Caki2 (cell line): ENCODE results near the gene ALDH16A1. TPM values are rescaled to one million over a fixed set of nuclear protein-coding genes. Genes with fewer than 3 reads are reported as not detected.
"Not testable (repeated sequence)": the region's sequence is repeated elsewhere in the genome, so short reads cannot be mapped to it uniquely, and the experiment has no call there.

Source experiments
- DNase-seq: peaks from one replicate; pipeline ENCODE4 v3.0.0-alpha.2; 2015; ENCODE audit warnings: low read depth
- in situ Hi-C: cut with HindIII; loops from 2 replicates; pipeline ENCODE4 v1.10.0; 2016; ENCODE audit warnings: low sequenced_read_pairs, low pct_unique_long_range_greater_than_20kb, mixed read lengths
- total RNA-seq: library from RNA; depleted of rRNA; stranded (reverse); fragments of >200 nt; shearing (Covaris generic); gene quantifications from 2 replicates; pipeline ENCODE4 v1.2.3, GENCODE V29; 2014; ENCODE audit warnings: low replicate concordance

The ALDH16A1 gene
- total RNA-seq, 1 experiment from 2014 or later: 88.7 TPM

- in situ Hi-C loops: no loop called here
- DNase-seq: no peak
Observed at GRCh38 chr19:49453757-49454240, 774 bp downstream of the ALDH16A1 start.

DNA sequence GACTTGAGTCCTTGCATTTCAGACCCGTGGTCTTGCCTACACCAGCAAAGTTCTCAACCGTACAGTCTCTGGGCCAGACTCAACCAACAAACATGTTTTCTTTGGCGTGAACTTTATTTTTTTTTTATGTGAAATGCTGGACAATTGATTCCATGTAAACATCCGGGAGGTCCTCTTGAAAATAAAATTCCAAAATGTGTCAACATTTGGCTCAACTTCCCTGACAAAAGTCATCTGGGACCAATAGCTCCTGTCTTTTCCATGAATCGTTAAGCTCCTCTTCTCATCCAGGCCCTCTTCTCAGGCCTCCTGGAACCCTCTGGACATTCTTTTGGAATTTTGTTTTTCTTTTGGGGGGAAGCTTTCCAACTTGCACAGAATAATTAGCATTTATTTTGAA lies 2.7 kb downstream of the ALDH16A1 start:
- in situ Hi-C loops: no loop called here
- no peak for DNase-seq

DNA sequence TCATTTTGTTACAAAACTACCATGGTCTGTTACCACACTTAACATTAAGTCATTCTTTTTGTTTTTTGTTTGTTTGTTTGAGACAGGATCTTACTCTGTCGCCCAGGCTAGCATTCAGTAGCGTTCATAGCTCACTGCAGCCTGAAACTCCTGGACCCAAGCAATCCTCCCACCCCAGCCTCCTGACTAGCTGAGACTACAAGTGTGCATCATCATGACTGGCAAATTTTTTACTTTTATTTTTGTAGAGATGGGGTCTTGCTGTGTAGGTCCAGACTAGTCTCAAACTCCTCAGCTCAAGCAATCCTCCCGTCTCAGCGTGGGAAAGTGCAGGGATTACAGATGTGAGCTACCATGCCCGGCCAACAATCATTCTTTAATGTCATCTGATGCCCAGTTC lies 3.3 kb downstream of the ALDH16A1 start:
- peak; percentile 32 for DNase-seq
- in situ Hi-C loops: no loop called here

DNA sequence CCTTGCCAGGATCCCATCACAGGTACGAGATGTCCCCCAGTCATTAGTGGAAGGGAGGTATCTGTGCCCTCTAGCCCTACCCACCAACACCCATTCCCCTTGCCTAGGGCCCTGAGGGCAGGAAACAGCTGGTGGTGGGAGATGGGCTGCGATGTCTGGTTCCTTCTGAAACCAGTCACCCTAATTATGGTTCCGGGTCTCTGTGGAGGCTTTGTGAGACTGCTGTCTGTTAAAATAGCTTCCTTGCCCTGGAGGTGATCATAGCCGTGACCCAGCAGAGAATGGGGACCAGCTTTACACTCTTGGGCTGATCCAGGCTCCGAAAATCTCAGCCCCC lies 5.5 kb downstream of the ALDH16A1 start:
- DNase-seq: no peak
- in situ Hi-C loops: no loop called here

DNA sequence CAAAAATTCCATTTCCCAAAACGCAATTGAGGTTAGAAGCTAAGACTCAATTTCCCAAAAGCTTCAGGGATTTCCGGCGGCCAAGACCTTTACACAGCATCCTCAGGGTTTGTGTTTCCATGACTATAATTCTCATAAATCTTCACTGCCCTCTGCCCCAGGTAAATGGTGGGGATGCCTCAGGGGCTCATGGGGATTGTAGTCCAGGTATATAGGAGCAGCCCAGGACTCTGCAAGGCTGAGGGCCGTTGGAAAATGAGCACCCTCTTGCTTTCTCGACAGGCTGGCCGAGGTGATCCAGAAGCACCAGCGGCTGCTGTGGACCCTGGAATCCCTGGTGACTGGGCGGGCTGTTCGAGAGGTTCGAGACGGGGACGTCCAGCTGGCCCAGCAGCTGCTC lies 6.4 kb downstream of the ALDH16A1 start:
- in situ Hi-C loops: no loop called here
- no peak for DNase-seq

- in situ Hi-C loops, DNase-seq: not testable (repeated sequence)
Observed at GRCh38 chr19:49461130-49461529, 8.1 kb downstream of the ALDH16A1 start.

GRCh38 chr19:49461656-49462055 lies 8.6 kb downstream of the ALDH16A1 start:
- in situ Hi-C loops: no loop called here
- no peak for DNase-seq

- in situ Hi-C loops: no loop called here
- no peak for DNase-seq
Observed at GRCh38 chr19:49462492-49462891, 9.5 kb downstream of the ALDH16A1 start.

GRCh38 chr19:49463960-49464740 lies 11.1 kb downstream of the ALDH16A1 start:
- DNase-seq: no peak
- in situ Hi-C loops: no loop called here

- no peak for DNase-seq
- in situ Hi-C loops: no loop called here
Observed at GRCh38 chr19:49465371-49465770, 12.3 kb downstream of the ALDH16A1 start.

- in situ Hi-C loops: no loop called here
Observed at GRCh38 chr19:49468199-49468598, 15.2 kb downstream of the ALDH16A1 start.

GRCh38 chr19:49468746-49469447 lies 15.9 kb downstream of the ALDH16A1 start:
- in situ Hi-C loops: no loop called here
- peak; percentile 69 for DNase-seq

More at GRCh38 chr19:49468199-49468598, 15.2 kb downstream of the ALDH16A1 start:
- DNase-seq: no peak

DNA sequence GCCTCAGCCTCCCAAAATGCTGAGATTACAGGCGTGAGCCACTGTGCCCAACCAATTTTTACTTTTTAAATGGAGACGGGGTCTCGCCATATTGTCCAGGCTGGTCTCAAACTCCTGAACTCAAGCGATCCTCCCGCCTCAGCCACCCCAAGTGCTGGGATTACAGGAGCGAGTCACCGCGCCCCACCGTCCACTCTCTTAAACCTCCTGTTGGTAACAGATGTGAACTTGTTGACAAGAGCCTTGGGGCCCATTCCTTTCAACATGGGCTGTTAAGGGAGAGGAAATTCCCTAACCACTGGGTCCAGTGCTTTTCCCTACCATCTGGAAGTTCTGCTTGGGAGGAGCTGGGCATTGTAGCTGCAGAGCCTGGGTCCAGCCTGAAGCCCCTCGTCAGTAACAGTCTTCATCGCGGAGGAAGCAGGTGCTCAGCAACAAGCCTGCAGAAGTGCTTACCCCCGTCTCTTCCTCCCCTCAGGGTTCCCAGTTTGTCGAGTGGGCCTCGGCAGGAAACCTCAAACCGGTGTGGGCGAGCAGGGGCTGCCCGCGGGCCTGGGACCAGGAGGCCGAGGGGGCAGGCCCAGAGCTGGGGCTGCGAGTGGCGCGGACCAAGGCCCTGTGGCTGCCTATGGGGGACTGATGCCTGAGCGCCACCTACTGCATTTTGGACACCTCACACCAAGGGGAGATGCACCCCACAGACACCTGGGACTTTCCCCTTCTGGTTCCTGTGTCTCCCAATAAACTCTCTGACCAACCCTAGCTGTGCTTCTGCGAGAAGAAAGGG lies 17.0 kb downstream of the ALDH16A1 start:
- in situ Hi-C loops: no loop called here
- no peak for DNase-seq

GRCh38 chr19:49470615-49470978 lies 17.6 kb downstream of the ALDH16A1 start:
- DNase-seq: no peak
- in situ Hi-C loops: no loop called here

GRCh38 chr19:49472936-49473335 lies 19.9 kb downstream of the ALDH16A1 start:
- no peak for DNase-seq
- in situ Hi-C loops: no loop called here

GRCh38 chr19:49473501-49473867 lies 20.5 kb downstream of the ALDH16A1 start:
- in situ Hi-C loops, DNase-seq: not testable (repeated sequence)

DNA sequence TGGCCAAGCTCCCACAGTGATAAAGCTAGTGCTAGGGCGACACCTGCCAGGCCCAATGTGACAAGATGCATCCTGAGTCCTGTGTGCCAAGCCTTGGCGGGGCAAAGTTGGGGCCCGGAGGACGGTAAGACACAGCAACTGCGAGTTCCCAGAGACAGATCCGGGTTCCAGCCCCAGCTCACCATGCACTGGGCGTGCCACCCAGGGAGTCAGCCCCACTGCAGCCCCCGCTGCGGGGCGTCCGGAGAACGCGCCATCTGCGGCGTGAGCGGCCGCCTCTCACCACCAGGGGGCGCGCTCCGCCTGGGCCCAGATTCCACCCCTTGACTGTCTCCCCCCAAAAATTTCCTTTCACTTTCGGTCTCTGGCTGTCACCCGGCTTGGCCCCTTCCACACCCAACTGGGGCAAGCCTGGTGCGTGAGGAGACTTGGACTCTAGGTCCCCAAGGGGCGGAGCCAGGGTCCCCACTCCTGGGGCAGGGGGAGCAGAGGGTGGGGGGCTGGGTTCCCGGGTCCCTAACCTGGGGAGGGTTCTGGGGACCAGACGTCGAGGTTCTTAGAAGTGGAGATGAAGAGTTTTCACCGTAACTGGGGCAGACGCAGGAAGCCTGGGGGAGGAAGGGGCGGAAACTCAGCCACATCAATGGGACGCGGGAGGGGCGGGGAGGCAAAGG lies 21.0 kb downstream of the ALDH16A1 start, which contains the start of gene FLT3LG:
FLT3LG (plus strand) TSS at position 348 of the 674 bp plus-strand sequence. CDS start 425 bp downstream, outside the sequence.
- in situ Hi-C loops: no loop called here
- peak; percentile 57 for DNase-seq

- no peak for DNase-seq
- in situ Hi-C loops: no loop called here
Observed at GRCh38 chr19:49474542-49474924, 21.5 kb downstream of the ALDH16A1 start.
